Measurements from ENCODE around the gene CDC26. TPM values are rescaled to one million over a fixed set of nuclear protein-coding genes. Genes with fewer than 3 reads are reported as not detected.

CDC26 gene
- total RNA-seq, 1 donor from 2014 or later, result 27.0 TPM

DNA sequence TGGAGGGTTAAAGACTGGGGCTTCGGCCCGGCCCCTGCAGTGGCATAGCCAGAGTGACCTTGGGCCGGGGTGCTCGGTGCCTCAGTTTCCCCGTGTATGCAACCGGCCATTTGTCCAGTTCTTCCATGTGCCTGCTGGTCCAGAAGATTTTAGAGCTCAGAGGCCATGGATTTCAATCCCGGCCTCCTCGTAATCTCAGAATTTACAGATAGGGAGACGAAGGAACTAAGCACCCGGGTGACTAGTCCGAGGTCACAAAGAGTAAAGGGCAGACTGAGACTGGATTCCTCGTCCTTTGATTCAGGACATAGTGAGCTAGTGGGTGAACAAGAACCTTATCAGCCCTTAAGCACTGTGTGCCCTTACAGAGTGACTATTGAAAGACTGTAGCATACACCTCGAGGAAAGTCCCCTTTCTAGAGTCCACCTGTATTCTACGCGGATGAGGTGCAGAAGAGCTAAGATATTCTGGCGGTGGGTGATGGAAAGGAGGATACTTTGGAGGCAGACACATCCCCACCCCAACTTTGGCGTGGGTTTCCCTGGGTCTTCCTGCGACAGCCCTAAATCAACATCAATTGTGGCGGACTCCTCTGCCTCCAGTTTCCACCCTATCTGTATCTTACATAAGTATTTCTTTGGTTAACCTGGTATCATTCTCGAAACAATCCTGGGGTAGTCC is 53.4 kb downstream of the CDC26 start:
- Mint-ChIP-seq H3K4me3 (ENCODE audit: unreplicated experiment) (peak overlapping the region; percentile 97), H3K4me1 (ENCODE audit: unreplicated experiment) (peaks cover 22% of the 10 kb centered on the region), H3K36me3 (ENCODE audit: low read depth, unreplicated experiment) (peaks cover 3% of the 10 kb centered on the region), H3K27ac (ENCODE audit: unreplicated experiment) (peak overlapping the region; percentile 6), H3K27me3 (ENCODE audit: unreplicated experiment) (peaks cover 8% of the 10 kb centered on the region), H3K9me3 (ENCODE audit: unreplicated experiment) (no peaks in the 10 kb centered on the region)
- TF ChIP-seq, protein P1, sequence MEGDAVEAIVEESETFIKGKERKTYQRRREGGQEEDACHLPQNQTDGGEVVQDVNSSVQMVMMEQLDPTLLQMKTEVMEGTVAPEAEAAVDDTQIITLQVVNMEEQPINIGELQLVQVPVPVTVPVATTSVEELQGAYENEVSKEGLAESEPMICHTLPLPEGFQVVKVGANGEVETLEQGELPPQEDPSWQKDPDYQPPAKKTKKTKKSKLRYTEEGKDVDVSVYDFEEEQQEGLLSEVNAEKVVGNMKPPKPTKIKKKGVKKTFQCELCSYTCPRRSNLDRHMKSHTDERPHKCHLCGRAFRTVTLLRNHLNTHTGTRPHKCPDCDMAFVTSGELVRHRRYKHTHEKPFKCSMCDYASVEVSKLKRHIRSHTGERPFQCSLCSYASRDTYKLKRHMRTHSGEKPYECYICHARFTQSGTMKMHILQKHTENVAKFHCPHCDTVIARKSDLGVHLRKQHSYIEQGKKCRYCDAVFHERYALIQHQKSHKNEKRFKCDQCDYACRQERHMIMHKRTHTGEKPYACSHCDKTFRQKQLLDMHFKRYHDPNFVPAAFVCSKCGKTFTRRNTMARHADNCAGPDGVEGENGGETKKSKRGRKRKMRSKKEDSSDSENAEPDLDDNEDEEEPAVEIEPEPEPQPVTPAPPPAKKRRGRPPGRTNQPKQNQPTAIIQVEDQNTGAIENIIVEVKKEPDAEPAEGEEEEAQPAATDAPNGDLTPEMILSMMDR (IDR thresholded peaks at IDR 0.05; ENCODE audit: unreplicated experiment), result no peak
- no peak for DNase-seq (ENCODE audit: low spot score)

GRCh38 chr9:113221003-113221799 is 54.2 kb downstream of the CDC26 start, which contains the start of the genes FKBP15 and SLC31A1:
TSS of gene FKBP15 (minus strand) at chr9:113221277. CDS start at chr9:113221243, 34 bp downstream.
TSS of gene SLC31A1 (plus strand) at chr9:113221544. CDS start at chr9:113256149, 34,605 bp downstream.
- TF ChIP-seq, protein P1 (IDR thresholded peaks at IDR 0.05; ENCODE audit: unreplicated experiment), result no peak
- peak within 1 kb of the TSS; percentile 92 for H3K27ac Mint-ChIP-seq (ENCODE audit: unreplicated experiment)
- peak; percentile 98 for DNase-seq (ENCODE audit: low spot score)
- peaks cover 3% of the 10 kb centered on the region for H3K36me3 Mint-ChIP-seq (ENCODE audit: low read depth, unreplicated experiment)
- H3K27me3 Mint-ChIP-seq (ENCODE audit: unreplicated experiment), result peaks cover 8% of the 10 kb centered on the region
- peak within 1 kb of the TSS; percentile 97 for H3K4me3 Mint-ChIP-seq (ENCODE audit: unreplicated experiment)
- no peaks in the 10 kb centered on the region for H3K9me3 Mint-ChIP-seq (ENCODE audit: unreplicated experiment)
- H3K4me1 Mint-ChIP-seq (ENCODE audit: unreplicated experiment), result peaks cover 22% of the 10 kb centered on the region

DNA sequence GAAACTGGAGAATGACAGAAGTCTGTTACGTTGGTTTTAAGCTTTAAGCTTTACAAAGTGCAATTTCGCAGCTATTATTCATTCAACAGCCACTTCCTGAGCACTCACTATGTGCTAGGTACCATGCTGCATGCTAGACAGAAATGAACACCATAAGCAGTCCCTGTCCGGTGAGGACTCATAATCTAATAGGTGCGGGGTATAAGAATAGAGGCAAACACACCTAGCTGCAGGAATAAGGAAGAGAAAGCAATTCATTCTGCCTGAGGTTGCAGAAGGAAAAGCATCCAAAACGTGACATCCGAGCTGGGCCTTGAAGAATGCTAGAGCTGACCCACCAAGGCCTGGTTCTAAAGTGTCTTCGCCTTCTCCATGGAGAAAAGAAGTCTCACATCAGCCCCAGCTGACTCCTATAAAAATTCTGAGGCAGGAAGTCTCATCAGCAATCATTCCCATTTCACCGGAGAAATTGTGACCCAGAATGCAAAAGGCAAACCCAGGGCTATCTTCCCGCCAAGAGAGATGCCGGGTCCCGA is 54.8 kb downstream of the CDC26 start:
- Mint-ChIP-seq H3K27me3 (ENCODE audit: unreplicated experiment) (peaks cover 8% of the 10 kb centered on the region), H3K4me3 (ENCODE audit: unreplicated experiment) (peak overlapping the region; percentile 97), H3K27ac (ENCODE audit: unreplicated experiment) (peak overlapping the region; percentile 92), H3K4me1 (ENCODE audit: unreplicated experiment) (peaks cover 22% of the 10 kb centered on the region), H3K9me3 (ENCODE audit: unreplicated experiment) (no peaks in the 10 kb centered on the region), H3K36me3 (ENCODE audit: low read depth, unreplicated experiment) (peaks cover 3% of the 10 kb centered on the region)
- TF ChIP-seq, protein P1 (IDR thresholded peaks at IDR 0.05; ENCODE audit: unreplicated experiment), result no peak
- DNase-seq (ENCODE audit: low spot score), result peak; percentile 3

DNA sequence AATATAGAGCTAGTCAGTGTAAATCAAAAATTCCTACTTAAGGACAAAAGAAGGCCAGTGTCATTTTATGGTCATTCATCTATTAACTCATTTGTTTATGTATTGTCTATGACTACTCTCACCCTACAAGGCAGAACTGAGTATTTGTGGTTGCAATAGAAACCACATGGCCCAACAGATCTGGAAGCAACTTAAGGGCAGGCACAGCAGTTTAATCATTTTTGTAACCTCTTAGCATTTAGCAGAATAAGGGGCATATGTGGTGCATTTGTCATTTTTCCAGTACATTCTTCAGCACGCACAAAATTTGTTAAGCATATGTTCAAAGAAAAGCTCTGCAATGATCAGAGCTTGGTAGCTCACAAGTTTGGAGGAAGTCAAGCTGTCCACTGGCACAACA is 55.4 kb downstream of the CDC26 start:
- DNase-seq (ENCODE audit: low spot score), result no peak
- Mint-ChIP-seq H3K9me3 (ENCODE audit: unreplicated experiment) (no peaks in the 10 kb centered on the region), H3K4me1 (ENCODE audit: unreplicated experiment) (peaks cover 23% of the 10 kb centered on the region), H3K27ac (ENCODE audit: unreplicated experiment) (no peak overlapping the region), H3K27me3 (ENCODE audit: unreplicated experiment) (peaks cover 8% of the 10 kb centered on the region), H3K36me3 (ENCODE audit: low read depth, unreplicated experiment) (peaks cover 3% of the 10 kb centered on the region), H3K4me3 (ENCODE audit: unreplicated experiment) (peak overlapping the region; percentile 97)
- TF ChIP-seq, protein P1 (IDR thresholded peaks at IDR 0.05; ENCODE audit: unreplicated experiment), result no peak
